CD8-positive, alpha-beta memory T cell (primary cell): Measurements from ENCODE around the gene SMYD1. TPM values are rescaled to one million over a fixed set of nuclear protein-coding genes. Genes with fewer than 3 reads are reported as not detected.

ENCODE experiments used
- polyA plus RNA-seq: library from polyadenylated mRNA; unstranded; fragments of 300-500 nt; fragmentation: Illumina TruSeq; gene quantifications from one replicate; pipeline ENCODE4 v1.2.3, GENCODE V29; 2021
- total RNA-seq, 2 experiments: library from RNA; stranded (reverse); gene quantifications; one replicate each; pipeline ENCODE4 v1.2.3, GENCODE V29; 2021

SMYD1 gene
- total and polyA plus RNA-seq, 3 experiments from 2014 or later, result not detected

Other genes starting within 250 kb of the SMYD1 start
- gene RGPD2, start 242.0 kb upstream of the SMYD1 start, total RNA-seq, result 1 to 10 TPM; 2.9 TPM
- 6.9 TPM for gene RGPD2, start 242.0 kb upstream of the SMYD1 start, polyA plus RNA-seq
- gene RNU2-63P, start 51.3 kb upstream of the SMYD1 start, total RNA-seq, result 10 to 100 TPM; 35.8 to 42.7 TPM
- not detected for gene RNU2-63P, start 51.3 kb upstream of the SMYD1 start, polyA plus RNA-seq
- 10 to 100 TPM; 14.1 to 14.8 TPM for gene KRCC1, start 12.0 kb upstream of the SMYD1 start, total RNA-seq
- gene KRCC1, start 12.0 kb upstream of the SMYD1 start, polyA plus RNA-seq, result 41.3 TPM
- gene FABP1, start 60.2 kb downstream of the SMYD1 start, total RNA-seq, result not detected
- gene FABP1, start 60.2 kb downstream of the SMYD1 start, polyA plus RNA-seq, result not detected
- 1 to 10 TPM; 1.4 to 1.7 TPM for gene THNSL2, start 102.5 kb downstream of the SMYD1 start, total RNA-seq
- gene THNSL2, start 102.5 kb downstream of the SMYD1 start, polyA plus RNA-seq, result not detected